Psoas muscle (tissue), 8 donors: Measurements from ENCODE around the gene SHANK1. TPM values are rescaled to one million over a fixed set of nuclear protein-coding genes. Genes with fewer than 3 reads are reported as not detected.

Experiments used
- ATAC-seq, 4 donors: fragments of 200-7000 bp; cut with Tn5 transposase; one replicate each; pipeline ENCODE4 v1.9.1; 2020; ENCODE audit warnings: moderate library complexity in 3 of 4, mild to moderate bottlenecking in 2 of 4
- DNase-seq, 2 donors: peaks; one replicate each; pipeline ENCODE4 v3.0.0-alpha.2; 2020
- H3K27ac ChIP-seq: fragments of 200-600 bp; one replicate; pipeline ENCODE4 v1.8.0; 2022
- H3K27me3 ChIP-seq, 3 donors: fragments of 200-600 bp in 1 of 3; one replicate each; pipeline versions ENCODE4 v1.6.1 to v1.8.0; 2013 to 2022; ENCODE audit warnings: low read length in 2 of 3, mild to moderate bottlenecking in 2 of 3, moderate library complexity in 1 of 3; ENCODE audit not compliant: insufficient read depth in 3 of 3
- H3K36me3 ChIP-seq, 2 donors: fragments of 200-600 bp in 1 of 2; one replicate each; pipeline versions ENCODE4 v1.6.1 to v1.8.0; 2013 to 2022; ENCODE audit warnings: low read depth in 1 of 2, mild to moderate bottlenecking in 1 of 2, moderate library complexity in 1 of 2; ENCODE audit not compliant: insufficient read depth in 1 of 2
- H3K4me1 ChIP-seq: fragments of 200-600 bp; one replicate; pipeline ENCODE4 v1.8.0; 2022
- H3K4me3 ChIP-seq: fragments of 200-600 bp; one replicate; pipeline ENCODE4 v1.8.0; 2022; ENCODE audit warnings: mild to moderate bottlenecking
- H3K9me3 ChIP-seq: fragments of 200-600 bp; one replicate; pipeline ENCODE4 v1.8.0; 2022
- CTCF ChIP-seq: fragments of 200-600 bp; IDR thresholded peaks from one replicate; pipeline ENCODE4 v1.8.0; 2022; ENCODE audit warnings: antibody characterized with exemption
- WGBS, 3 donors: extraction: QIAGEN DNeasy Blood & Tissue Kit; methylation state at CpG; one replicate each; pipeline versions ENCODE4 v1.1.6 to v1.1.7; 2013; 5-methylcytosine and 5-hydroxymethylcytosine counted together
- intact Hi-C, 2 donors: fragments of 100-400 bp; cut with DNase I; formaldehyde crosslinking; loops; one replicate each; pipeline versions ENCODE4 v1.11.0 to v1.14.2; 2022
- polyA plus RNA-seq, 3 donors: library from polyadenylated mRNA; stranded (reverse); fragments of 200-250 nt; gene quantifications; one replicate each; pipeline ENCODE4 v1.2.3, GENCODE V29; 2013
- total RNA-seq, 4 donors: library from RNA; stranded (reverse); fragmentation: NEBNext Ultra II Directional in 2 of 4; extraction: Animal tissue kit (Norgen Biotek cat#: 25700) in 2 of 4; gene quantifications; one replicate each; pipeline versions ENCODE4 v1.2.1 to v1.2.4, GENCODE V29; 2021 to 2023
- donor health status: healthy with polysubstance abuse.
- donor health status: DM: no; HTN: no; CAD: no; lungs with moderate emphysema.
- donor health status: Bipolar disorder and iron deficiency.
- donor health status: healthy.
- donor health status: DM: yes; HTN: yes; CAD: no.
- donor health status: DM: no; HTN: no; CAD: no.
- donor health status: DM: no; HTN: no; CAD: no.
- donor health status: DM: yes; HTN: yes; CAD: no.

The SHANK1 gene
- total and polyA plus RNA-seq, 7 donors: 0.14 to 1.3 (median 0.39) TPM; not detected in 2

- H3K4me1 ChIP-seq: no peaks in the 10 kb centered on the region
- TF ChIP-seq CTCF: peak; percentile 48
- intact Hi-C loops: no loop called here
- WGBS, 3 donors: 0 to 1% (median 1%) methylated on average over 59 to 65 of the region's 65 CpGs
- peak overlapping the region; percentile 16 for H3K27ac ChIP-seq
- H3K9me3 ChIP-seq: no peaks in the 10 kb centered on the region
- peak; percentile 97 to 98 for DNase-seq
- peak overlapping the region; percentile 67 for H3K4me3 ChIP-seq
- H3K36me3 ChIP-seq: no peaks in the 10 kb centered on the region
- ATAC-seq: peak; percentile 94 to 95 (median 95)
- H3K27me3 ChIP-seq: peaks cover 0 to 83% (median 27%) of the 10 kb centered on the region in 3 donors
Observed at GRCh38 chr19:50724522-50725217, 5.1 kb upstream of the SHANK1 start.

GRCh38 chr19:50723735-50724521, 4.3 kb upstream of the SHANK1 start:
- intact Hi-C loops: no loop called here
- WGBS, 3 donors: 10 to 12% (median 11%) methylated on average over 29 to 31 of the region's 31 CpGs
- no peak for ATAC-seq
- no peaks in the 10 kb centered on the region for H3K4me1 ChIP-seq
- no peaks in the 10 kb centered on the region for H3K9me3 ChIP-seq
- no peaks in the 10 kb centered on the region for H3K36me3 ChIP-seq
- H3K4me3 ChIP-seq: peak overlapping the region; percentile 67
- no peak overlapping the region for H3K27ac ChIP-seq
- H3K27me3 ChIP-seq: peaks cover 0 to 85% (median 29%) of the 10 kb centered on the region in 3 donors
- DNase-seq: no peak
- no peak for TF ChIP-seq CTCF

- Histone ChIP-seq H3K27me3 (peaks cover 0 to 85% (median 26%) of the 10 kb centered on the region in 3 donors), H3K4me3 (peak within 1 kb of the TSS; percentile 67), H3K36me3 (no peaks in the 10 kb centered on the region), H3K9me3 (no peaks in the 10 kb centered on the region), H3K27ac (no peak within 1 kb of the TSS), H3K4me1 (no peaks in the 10 kb centered on the region)
- DNase-seq (peak; percentile 68 to 74), ATAC-seq (no peak)
- intact Hi-C loops: no loop called here
- TF ChIP-seq CTCF: no peak
- WGBS, 3 donors: 21 to 28% (median 22%) methylated on average over 15 of the region's 15 CpGs
Observed at GRCh38 chr19:50723069-50723468, 3.5 kb upstream of the SHANK1 start, which contains the start of gene CLEC11A. TSS of gene CLEC11A (plus strand) at chr19:50723364. CDS start at chr19:50723526, 162 bp downstream.

GRCh38 chr19:50722201-50723013, 2.8 kb upstream of the SHANK1 start:
- intact Hi-C loops: no loop called here
- 53 to 62% (median 58%) methylated on average over 15 of the region's 15 CpGs for WGBS, 3 donors
- H3K4me1 ChIP-seq: no peaks in the 10 kb centered on the region

More at GRCh38 chr19:50722201-50723013, 2.8 kb upstream of the SHANK1 start:
- peaks cover 0 to 83% (median 22%) of the 10 kb centered on the region in 3 donors for H3K27me3 ChIP-seq
- DNase-seq (no peak), ATAC-seq (no peak)
- H3K36me3 ChIP-seq: no peaks in the 10 kb centered on the region
- TF ChIP-seq CTCF: no peak
- H3K27ac ChIP-seq: no peak overlapping the region
- peak overlapping the region; percentile 25 for H3K4me3 ChIP-seq
- H3K9me3 ChIP-seq: no peaks in the 10 kb centered on the region
